K562 treated with DMSO at 1 percent for 24 hours (cell line): ENCODE results near the gene TMEM45B. TPM values are rescaled to one million over a fixed set of nuclear protein-coding genes. Genes with fewer than 3 reads are reported as not detected.

Experiments used
- total RNA-seq: library from RNA; unstranded; fragments of 300-600 nt; gene quantifications from 2 replicates; pipeline ENCODE4 v1.2.3, GENCODE V29; 2022; ENCODE audit warnings: low read depth; ENCODE audit not compliant: insufficient read depth

TMEM45B gene
- total RNA-seq: not detected in 2 replicates

GRCh38 chr11:129815596-129816461 lies at the start of gene TMEM45B:
TSS of gene TMEM45B (plus strand) at chr11:129815848. CDS start at chr11:129852483, 36,635 bp downstream.

GRCh38 chr11:129895126-129896041 lies 79.7 kb downstream of the TMEM45B start, which contains the start of gene NFRKB:
TSS of gene NFRKB (minus strand) at chr11:129895578. CDS start at chr11:129892849, 2,729 bp downstream.

Other genes starting within 250 kb of the TMEM45B start
- 27.6 and 30.0 TPM in 2 replicates for gene NFRKB, start 79.7 kb downstream of the TMEM45B start, total RNA-seq
- 3.6 TPM in 2 replicates for gene PRDM10, start 187.0 kb downstream of the TMEM45B start, total RNA-seq